Thymus (tissue), 11 donors: Measurements from ENCODE around the gene CPLANE1. TPM values are rescaled to one million over a fixed set of nuclear protein-coding genes. Genes with fewer than 3 reads are reported as not detected.
"Not testable (repeated sequence)": the region's sequence is repeated elsewhere in the genome, so short reads cannot be mapped to it uniquely, and the experiment has no call there.

ENCODE experiments used
- DNase-seq, 9 donors: peaks; one replicate each; pipeline ENCODE4 v3.0.0-alpha.2; 2013; ENCODE audit warnings: low spot score in 9 of 9, low read depth in 6 of 9, missing footprints in 1 of 9
- H3K27ac ChIP-seq, 2 donors: one replicate each; pipeline ENCODE4 v1.5.1; 2013; ENCODE audit warnings: control low read depth in 1 of 2, low read depth in 1 of 2, low read length in 1 of 2, mild to moderate bottlenecking in 1 of 2, moderate library complexity in 1 of 2
- H3K27me3 ChIP-seq, 2 donors: one replicate each; pipeline ENCODE4 v1.5.1; 2013; ENCODE audit warnings: low read length in 1 of 2; ENCODE audit not compliant: control insufficient read depth in 2 of 2, insufficient read depth in 1 of 2
- H3K36me3 ChIP-seq, 2 donors: one replicate each; pipeline ENCODE4 v1.5.1; 2013; ENCODE audit warnings: low read length in 1 of 2, mild to moderate bottlenecking in 1 of 2, moderate library complexity in 1 of 2; ENCODE audit not compliant: control insufficient read depth in 2 of 2, insufficient read depth in 2 of 2
- H3K4me1 ChIP-seq, 2 donors: one replicate each; pipeline ENCODE4 v1.5.1; 2013; ENCODE audit warnings: low read length in 2 of 2; ENCODE audit not compliant: control insufficient read depth in 2 of 2, insufficient read depth in 2 of 2
- H3K4me3 ChIP-seq, 2 donors: one replicate each; pipeline ENCODE4 v1.5.1; 2013; ENCODE audit warnings: low read length in 2 of 2, control low read depth in 1 of 2, mild to moderate bottlenecking in 1 of 2
- H3K9me3 ChIP-seq, 2 donors: one replicate each; pipeline ENCODE4 v1.5.1; 2013; ENCODE audit warnings: low read length in 1 of 2, mild to moderate bottlenecking in 1 of 2; ENCODE audit not compliant: control insufficient read depth in 2 of 2, insufficient read depth in 1 of 2
- WGBS: extraction: QIAGEN DNeasy Blood & Tissue Kit; methylation state at CpG from one replicate; pipeline ENCODE4 v1.1.7; 2013; 5-methylcytosine and 5-hydroxymethylcytosine counted together
- polyA plus RNA-seq: library from polyadenylated mRNA; stranded (reverse); fragments of 200-250 nt; gene quantifications from one replicate; pipeline ENCODE4 v1.2.3, GENCODE V29; 2013
- total RNA-seq: library from RNA; stranded (reverse); fragments of 120-200 nt; gene quantifications from one replicate; pipeline ENCODE4 v1.2.4, GENCODE V29; 2013
- donor health status: healthy.

The CPLANE1 gene
- total and polyA plus RNA-seq, 2 donors: 6.0 to 20.2 TPM

DNA sequence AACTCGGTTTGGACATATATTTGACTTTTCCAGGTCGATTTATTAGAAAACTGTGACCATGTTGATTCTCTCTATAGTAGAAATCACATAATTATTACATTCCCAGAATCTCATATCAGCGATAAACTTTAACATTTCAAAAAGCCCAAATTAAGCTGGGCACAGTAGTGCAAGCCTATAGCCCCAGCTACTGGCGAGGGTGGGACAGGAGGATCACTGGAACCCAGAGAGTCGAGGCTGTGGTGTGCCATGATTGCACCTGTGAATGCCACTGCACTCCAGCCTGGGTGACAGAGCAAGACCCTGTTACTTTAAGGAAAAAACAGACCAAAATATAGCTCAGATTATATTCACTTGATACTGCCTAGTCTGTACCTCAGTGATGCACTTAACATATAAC is 128.9 kb downstream of the CPLANE1 start:
- H3K27me3 ChIP-seq: no peaks in the 10 kb centered on the region
- WGBS: 66% methylated on average over 5 of the region's 5 CpGs
- no peaks in the 10 kb centered on the region for H3K9me3 ChIP-seq
- DNase-seq: peak in 2 of 9 donors; percentile 42 to 69
- H3K4me3 ChIP-seq: no peak overlapping the region
- H3K36me3 ChIP-seq: peaks cover 0 to 18% of the 10 kb centered on the region in 2 donors
- peak overlapping the region in 1 of 2 donors; percentile 61 for H3K27ac ChIP-seq
- peaks cover 12 to 32% of the 10 kb centered on the region in 2 donors for H3K4me1 ChIP-seq

GRCh38 chr5:37116359-37116758 is 132.8 kb downstream of the CPLANE1 start:
- WGBS: 97% methylated on average over 6 of the region's 6 CpGs

DNA sequence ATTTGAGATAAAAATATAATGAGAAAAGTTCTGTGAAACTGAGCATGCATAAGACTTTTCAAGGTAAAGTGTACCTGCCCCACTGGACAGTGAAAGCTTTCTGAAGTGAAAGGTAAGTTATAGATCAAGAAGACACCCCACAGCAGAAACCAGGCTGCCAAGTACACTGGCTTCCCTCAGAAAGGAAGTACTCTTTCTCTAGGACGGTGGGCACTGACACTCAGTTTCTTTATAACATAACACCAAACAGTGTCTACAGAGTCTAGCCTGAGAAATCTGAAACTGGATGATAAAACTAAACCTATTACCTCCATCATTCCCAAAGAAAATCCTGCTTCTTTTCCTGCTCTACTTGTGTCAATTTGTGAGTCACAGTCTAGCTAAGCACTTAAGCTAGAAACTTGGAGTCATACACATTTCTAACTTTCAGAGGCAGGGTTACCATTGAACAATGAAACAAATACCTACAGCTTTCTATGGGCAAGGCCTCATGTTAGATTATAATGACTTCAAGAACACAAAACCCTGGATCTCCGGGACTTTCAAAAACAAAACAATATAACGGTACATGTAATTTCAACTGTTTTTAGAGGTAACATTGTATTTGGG is 136.7 kb downstream of the CPLANE1 start:
- Histone ChIP-seq H3K27me3 (no peaks in the 10 kb centered on the region), H3K36me3 (peaks cover 1 to 43% of the 10 kb centered on the region in 2 donors), H3K4me1 (peaks cover 38 to 54% of the 10 kb centered on the region in 2 donors), H3K4me3 (peak overlapping the region; percentile 4 to 35), H3K27ac (peak overlapping the region; percentile 80 to 95), H3K9me3 (peaks cover 0 to 3% of the 10 kb centered on the region in 2 donors)
- 64% methylated on average over 3 of the region's 3 CpGs for WGBS
- DNase-seq: peak in 5 of 9 donors; percentile 16 to 75 (median 44)

More at GRCh38 chr5:37116359-37116758, 132.8 kb downstream of the CPLANE1 start:
- H3K27ac ChIP-seq: peak overlapping the region in 1 of 2 donors; percentile 10
- peaks cover 19 to 40% of the 10 kb centered on the region in 2 donors for H3K4me1 ChIP-seq
- H3K9me3 ChIP-seq: peaks cover 0 to 3% of the 10 kb centered on the region in 2 donors
- H3K4me3 ChIP-seq: no peak overlapping the region
- no peaks in the 10 kb centered on the region for H3K27me3 ChIP-seq
- H3K36me3 ChIP-seq: peaks cover 0 to 35% of the 10 kb centered on the region in 2 donors
- no peak for DNase-seq

DNA sequence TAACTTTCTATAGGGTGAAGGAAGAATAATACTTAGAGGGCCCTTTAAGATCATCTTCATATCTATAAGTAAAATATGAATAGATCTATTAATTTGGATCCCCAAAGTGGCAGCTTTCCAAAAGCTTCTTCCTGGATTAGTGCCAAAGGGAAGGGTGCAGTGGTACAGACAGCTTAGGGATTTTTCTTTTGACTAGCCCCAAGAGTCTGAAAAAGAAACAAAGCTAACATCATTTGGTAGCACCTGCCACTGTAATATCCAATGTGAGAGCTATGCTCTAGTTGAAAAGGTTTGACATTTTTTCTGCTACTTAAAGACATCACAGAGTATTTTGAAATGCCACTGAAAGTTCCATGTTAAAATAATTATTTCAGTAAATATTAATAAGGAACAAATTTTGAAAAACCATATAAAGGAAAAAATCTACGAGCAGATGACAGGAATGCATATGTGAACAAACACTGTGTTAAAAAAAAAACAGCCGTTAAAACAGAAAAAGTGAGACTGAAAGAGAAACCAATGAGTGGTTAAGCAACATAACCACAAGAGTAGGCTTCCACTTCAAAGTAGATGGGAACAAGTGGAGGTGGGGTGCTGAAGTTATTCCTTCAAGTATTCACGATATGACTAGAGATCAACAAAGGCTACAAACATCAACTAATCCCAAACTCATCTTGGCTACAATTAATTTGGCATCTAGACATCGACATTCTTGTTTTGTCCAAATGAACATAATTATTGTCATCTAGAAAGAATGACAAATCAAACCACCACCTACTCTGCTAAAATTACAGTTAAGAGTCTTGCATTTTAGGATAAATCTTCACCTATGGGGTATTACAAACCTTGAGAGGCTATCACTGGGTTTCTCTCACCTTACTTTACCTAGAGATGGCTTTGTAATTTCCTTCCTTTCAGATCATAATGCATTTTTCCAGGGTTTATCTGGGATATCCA is 137.5 kb downstream of the CPLANE1 start:
- peak; percentile 61 to 94 (median 80) for DNase-seq
- no peaks in the 10 kb centered on the region for H3K27me3 ChIP-seq
- H3K36me3 ChIP-seq: peaks cover 4 to 49% of the 10 kb centered on the region in 2 donors
- H3K9me3 ChIP-seq: peaks cover 0 to 3% of the 10 kb centered on the region in 2 donors
- 6% methylated on average over 4 of the region's 4 CpGs for WGBS
- peak overlapping the region; percentile 4 to 35 for H3K4me3 ChIP-seq
- H3K4me1 ChIP-seq: peaks cover 40 to 50% of the 10 kb centered on the region in 2 donors
- H3K27ac ChIP-seq: peak overlapping the region; percentile 95 to 96

DNA sequence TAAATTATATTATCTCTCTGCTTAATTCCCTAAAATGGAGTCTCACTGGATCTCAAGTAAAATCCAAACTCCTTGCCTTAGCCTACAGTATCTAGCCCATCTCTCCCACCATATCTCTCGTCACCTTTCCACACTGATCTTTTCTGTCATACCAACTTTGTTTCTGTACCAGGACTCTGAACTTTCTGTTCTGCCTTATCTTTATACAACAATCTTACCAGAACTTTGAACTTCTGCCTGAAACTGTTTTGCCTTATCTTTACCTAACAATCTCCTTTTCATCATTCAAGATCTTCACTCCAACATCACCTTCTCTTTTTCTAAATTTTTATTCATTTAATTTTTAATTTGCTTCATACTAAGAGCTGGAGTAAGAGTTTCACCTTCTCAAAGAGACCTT is 139.0 kb downstream of the CPLANE1 start:
- Histone ChIP-seq H3K4me1 (peaks cover 35 to 43% of the 10 kb centered on the region in 2 donors), H3K27me3 (no peaks in the 10 kb centered on the region), H3K27ac (peak overlapping the region; percentile 94 to 95), H3K9me3 (peaks cover 0 to 3% of the 10 kb centered on the region in 2 donors), H3K4me3 (peak overlapping the region in 1 of 2 donors; percentile 11), H3K36me3 (peaks cover 4 to 40% of the 10 kb centered on the region in 2 donors)
- 9% methylated on average over 1 of the region's 1 CpG for whole genome bisulfite sequencing
- peak in 6 of 9 donors; percentile 38 to 73 (median 43) for DNase-seq

DNA sequence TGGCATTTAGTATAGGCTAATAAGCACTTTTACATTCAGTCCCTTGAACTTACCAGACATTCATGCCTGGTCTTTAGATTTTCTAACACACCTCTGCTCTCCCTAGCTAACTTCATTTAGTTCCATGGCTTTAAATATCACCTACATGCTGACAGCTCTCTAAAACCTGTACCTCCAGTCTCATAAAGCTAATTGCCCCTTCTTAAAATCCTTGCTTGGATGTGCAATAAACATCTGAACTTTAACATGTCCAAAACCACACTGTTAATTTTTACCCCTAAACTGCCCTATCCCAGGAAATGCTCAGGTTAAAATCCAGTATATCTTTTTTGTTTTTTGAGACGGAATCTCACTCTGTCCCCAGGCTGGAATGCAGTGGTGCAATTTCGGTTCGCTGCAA is 139.8 kb downstream of the CPLANE1 start:
- Histone ChIP-seq H3K9me3 (peaks cover 0 to 3% of the 10 kb centered on the region in 2 donors), H3K27me3 (no peaks in the 10 kb centered on the region), H3K4me3 (no peak overlapping the region), H3K27ac (peak overlapping the region; percentile 84 to 95), H3K4me1 (peaks cover 35 to 43% of the 10 kb centered on the region in 2 donors), H3K36me3 (peaks cover 7 to 37% of the 10 kb centered on the region in 2 donors)
- 99% methylated on average over 3 of the region's 3 CpGs for WGBS
- no peak for DNase-seq

DNA sequence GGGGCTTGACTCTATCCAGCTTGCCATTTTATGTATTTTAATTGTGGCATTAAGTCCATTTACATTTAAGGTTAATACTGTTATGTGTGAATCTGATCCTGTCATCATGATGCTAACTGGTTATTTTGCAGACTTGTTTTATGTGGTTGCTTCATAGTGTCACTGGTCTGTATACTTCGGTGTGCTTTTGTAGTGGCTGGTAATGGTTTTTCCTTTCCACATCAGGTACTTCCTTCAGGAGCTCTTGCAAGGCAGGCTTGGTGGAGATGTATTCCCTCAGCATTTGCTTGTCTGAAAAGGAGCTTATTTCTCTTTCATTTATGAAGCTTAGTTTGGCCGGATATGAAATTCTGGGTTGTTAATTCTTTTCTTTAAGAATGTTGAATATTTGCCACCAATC is 145.9 kb downstream of the CPLANE1 start:
- H3K9me3 ChIP-seq: peaks cover 0 to 4% of the 10 kb centered on the region in 2 donors
- no peak overlapping the region for H3K4me3 ChIP-seq
- no peak overlapping the region for H3K27ac ChIP-seq
- 46% methylated on average over 2 of the region's 2 CpGs for WGBS
- no peaks in the 10 kb centered on the region for H3K27me3 ChIP-seq
- peak in 1 of 9 donors; percentile 55 for DNase-seq
- peaks cover 9 to 11% of the 10 kb centered on the region in 2 donors for H3K4me1 ChIP-seq
- H3K36me3 ChIP-seq: peaks cover 7 to 19% of the 10 kb centered on the region in 2 donors

DNA sequence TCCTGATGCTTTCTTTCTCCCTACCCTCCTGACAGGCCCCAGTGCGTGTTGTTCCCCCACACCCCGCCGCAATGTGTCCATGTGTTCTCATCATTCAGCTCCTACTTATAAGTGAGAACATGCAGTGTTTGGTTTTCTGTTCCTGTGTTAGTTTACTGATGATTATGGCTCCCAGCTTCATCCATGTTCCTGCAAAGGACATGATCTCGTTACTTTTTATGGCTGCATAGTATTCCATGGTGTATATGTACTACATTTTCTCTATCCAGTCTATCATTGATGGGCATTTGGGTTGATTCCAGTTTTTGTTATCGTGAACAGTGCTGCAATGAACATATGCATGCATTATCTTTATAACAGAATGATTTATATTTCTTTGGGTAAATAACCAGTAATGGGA is 149.9 kb downstream of the CPLANE1 start:
- not testable (repeated sequence) for H3K36me3 ChIP-seq, DNase-seq, H3K4me3 ChIP-seq, H3K9me3 ChIP-seq, H3K4me1 ChIP-seq, H3K27ac ChIP-seq, H3K27me3 ChIP-seq
- WGBS: 98% methylated on average over 5 of the region's 5 CpGs

DNA sequence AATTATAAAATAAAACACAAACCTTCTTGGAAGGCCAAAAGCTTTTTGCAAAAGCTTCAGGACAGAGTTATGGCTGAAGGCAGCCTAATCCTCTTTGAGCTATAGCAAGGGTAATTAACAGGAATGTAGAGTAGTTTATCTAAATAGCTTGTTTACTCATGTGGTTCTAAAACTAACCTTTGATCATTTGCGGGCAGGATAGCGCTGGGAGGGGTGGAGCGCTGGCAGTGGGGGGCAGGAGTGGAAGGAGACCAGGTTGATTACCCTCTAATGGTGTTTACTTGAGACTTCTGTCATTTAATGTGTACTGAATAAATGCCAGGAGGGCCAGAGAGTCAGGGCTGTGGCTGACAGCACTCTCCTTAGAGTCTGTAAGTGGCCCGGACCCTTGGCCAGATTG is 155.4 kb downstream of the CPLANE1 start:
- WGBS: 94% methylated on average over 3 of the region's 4 CpGs
- not testable (repeated sequence) for H3K36me3 ChIP-seq

More for the DNA sequence above, 155.4 kb downstream of the CPLANE1 start:
- not testable (repeated sequence) for H3K27ac ChIP-seq, H3K4me1 ChIP-seq, H3K4me3 ChIP-seq, DNase-seq, H3K27me3 ChIP-seq, H3K9me3 ChIP-seq
